ENCODE measurements around the gene HOXC10.

GRCh38 chr12:53980104-53980801 is 4.7 kb upstream of the HOXC10 start:
- TF ChIP-seq SMAD4 (CRISPR knock-in tag; IDR thresholded peaks at IDR 0.05): no peak
- TF ChIP-seq ZBTB43 (CRISPR knock-in tag; IDR thresholded peaks at IDR 0.05): no peak
- TF ChIP-seq CREM (CRISPR knock-in tag; IDR thresholded peaks at IDR 0.05): no peak
- TF ChIP-seq MAX (CRISPR knock-in tag; IDR thresholded peaks at IDR 0.05): no peak
- no peak for TF ChIP-seq ZMAT4 (CRISPR knock-in tag; IDR thresholded peaks at IDR 0.05)
- TF ChIP-seq TP53 (CRISPR knock-in tag; IDR thresholded peaks at IDR 0.05): no peak
- TF ChIP-seq ZNF512 (CRISPR knock-in tag; IDR thresholded peaks at IDR 0.05; ENCODE audit: borderline replicate concordance): no peak
- no peak for TF ChIP-seq CTCF (IDR thresholded peaks at IDR 0.05)
- TF ChIP-seq NR3C1 (CRISPR knock-in tag; conservative IDR thresholded peaks at IDR 0.05; ENCODE audit: low read depth): no peak
- TF ChIP-seq ETV6 (CRISPR knock-in tag; IDR thresholded peaks at IDR 0.05): no peak
